CD8-positive, alpha-beta memory T cell (primary cell): ENCODE results near the gene LXN. TPM values are rescaled to one million over a fixed set of nuclear protein-coding genes. Genes with fewer than 3 reads are reported as not detected.

ENCODE experiments used
- CTCF ChIA-PET: fragments of 350-600 bp; sonication (Branson Sonifier 250); formaldehyde crosslinking; loops from one replicate; lab custom pipeline; 2021; ENCODE audit warnings: antibody characterized with exemption; lab: Charles Lee
- POLR2A ChIA-PET: fragments of 350-600 bp; sonication (Branson Sonifier 250); formaldehyde crosslinking; loops from one replicate; lab custom pipeline; 2021; ENCODE audit warnings: antibody characterized with exemption; lab: Charles Lee
- DNase-seq, 5 donors: peaks; one replicate each; pipeline versions ENCODE4 v3.0.0 to v3.0.0-alpha.2; 2020 to 2022; ENCODE audit warnings: mixed read lengths in 1 of 5
- H3K27ac ChIP-seq: one replicate; pipeline ENCODE4 v1.7.0; 2013; ENCODE audit warnings: low read depth, mild to moderate bottlenecking, low read length, moderate library complexity
- H3K27me3 ChIP-seq: 2 replicates; pipeline ENCODE4 v1.7.0; 2013; ENCODE audit warnings: low read length, mild to moderate bottlenecking; ENCODE audit not compliant: insufficient read depth, poor library complexity, severe bottlenecking
- H3K36me3 ChIP-seq: 2 replicates; pipeline ENCODE4 v1.7.0; 2013; ENCODE audit warnings: mild to moderate bottlenecking, low read length, moderate library complexity; ENCODE audit not compliant: insufficient read depth
- H3K4me1 ChIP-seq: 2 replicates; pipeline ENCODE4 v1.7.0; 2013; ENCODE audit warnings: mild to moderate bottlenecking, low read length, moderate library complexity; ENCODE audit not compliant: insufficient read depth
- H3K4me3 ChIP-seq: 2 replicates; pipeline ENCODE4 v1.7.0; 2013; ENCODE audit warnings: mild to moderate bottlenecking, low read length
- H3K9me3 ChIP-seq: 2 replicates; pipeline ENCODE4 v1.7.0; 2013; ENCODE audit warnings: mild to moderate bottlenecking, low read length
- H3K27ac Mint-ChIP-seq, 8 donors: one replicate each; pipeline ENCODE4 v1.8.0; 2020 to 2021; ENCODE audit warnings: mixed read lengths in 8 of 8, mild to moderate bottlenecking in 6 of 8, inconsistent platforms in 3 of 8, moderate library complexity in 3 of 8
- H3K27me3 Mint-ChIP-seq, 2 donors: one replicate each; pipeline ENCODE4 v1.8.0; 2020 to 2021; ENCODE audit warnings: mixed read lengths in 2 of 2, mild to moderate bottlenecking in 1 of 2, moderate library complexity in 1 of 2
- H3K36me3 Mint-ChIP-seq, 3 donors: one replicate each; pipeline ENCODE4 v1.8.0; 2020 to 2021; ENCODE audit warnings: mixed read lengths in 3 of 3, inconsistent platforms in 1 of 3, mild to moderate bottlenecking in 1 of 3
- H3K4me1 Mint-ChIP-seq, 3 donors: one replicate each; pipeline ENCODE4 v1.8.0; 2020 to 2021; ENCODE audit warnings: mixed read lengths in 3 of 3, inconsistent platforms in 1 of 3, mild to moderate bottlenecking in 1 of 3
- H3K4me3 Mint-ChIP-seq, 7 donors: one replicate each; pipeline ENCODE4 v1.8.0; 2020 to 2021; ENCODE audit warnings: mixed read lengths in 7 of 7, mild to moderate bottlenecking in 6 of 7, moderate library complexity in 4 of 7, inconsistent platforms in 2 of 7
- H3K9me3 Mint-ChIP-seq, 5 donors: one replicate each; pipeline ENCODE4 v1.8.0; 2020 to 2022; ENCODE audit warnings: mixed read lengths in 5 of 5, mild to moderate bottlenecking in 3 of 5, moderate library complexity in 2 of 5, inconsistent platforms in 1 of 5
- polyA plus RNA-seq: library from polyadenylated mRNA; unstranded; fragments of 300-500 nt; fragmentation: Illumina TruSeq; gene quantifications from one replicate; pipeline ENCODE4 v1.2.3, GENCODE V29; 2021
- total RNA-seq, 2 experiments: library from RNA; stranded (reverse); gene quantifications; one replicate each; pipeline ENCODE4 v1.2.3, GENCODE V29; 2021

The LXN gene
- total and polyA plus RNA-seq, 3 experiments from 2014 or later: 4.7 to 10.7 (median 5.3) TPM

DNA sequence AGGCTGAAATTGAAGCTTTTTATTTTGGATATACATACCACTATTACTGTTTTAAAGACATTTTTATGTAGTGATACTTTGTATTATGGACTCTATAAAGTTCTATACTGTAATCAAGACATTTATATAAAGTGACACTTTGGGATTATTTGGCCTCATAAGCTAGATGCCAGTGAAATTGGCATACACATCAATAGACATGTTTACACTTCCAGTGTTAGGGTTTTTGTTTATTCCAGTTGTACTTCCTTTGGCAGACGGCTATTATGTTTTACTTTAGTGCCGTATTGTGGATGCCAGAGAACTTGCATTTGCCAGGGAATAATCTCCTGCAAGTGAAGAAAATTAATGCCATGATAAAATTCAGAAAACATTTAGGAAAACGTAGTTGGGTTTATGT is 6.0 kb downstream of the LXN start:
- CTCF ChIA-PET: no interaction called here
- H3K4me1 ChIP-seq: peaks cover 7% of the 10 kb centered on the region
- no peak for DNase-seq
- H3K9me3 ChIP-seq: no peaks in the 10 kb centered on the region
- no peak overlapping the region for H3K4me3 ChIP-seq
- H3K27me3 ChIP-seq: no peaks in the 10 kb centered on the region
- no peaks in the 10 kb centered on the region for H3K27me3 Mint-ChIP-seq
- no peak overlapping the region for H3K4me3 Mint-ChIP-seq
- H3K36me3 ChIP-seq: peaks cover 42% of the 10 kb centered on the region
- no peak overlapping the region for H3K27ac Mint-ChIP-seq
- H3K27ac ChIP-seq: no peak overlapping the region
- H3K36me3 Mint-ChIP-seq: peaks cover 0 to 85% (median 14%) of the 10 kb centered on the region in 3 donors
- H3K4me1 Mint-ChIP-seq: peaks cover 10 to 21% (median 18%) of the 10 kb centered on the region in 3 donors
- no peaks in the 10 kb centered on the region for H3K9me3 Mint-ChIP-seq
- POLR2A ChIA-PET: no interaction called here

DNA sequence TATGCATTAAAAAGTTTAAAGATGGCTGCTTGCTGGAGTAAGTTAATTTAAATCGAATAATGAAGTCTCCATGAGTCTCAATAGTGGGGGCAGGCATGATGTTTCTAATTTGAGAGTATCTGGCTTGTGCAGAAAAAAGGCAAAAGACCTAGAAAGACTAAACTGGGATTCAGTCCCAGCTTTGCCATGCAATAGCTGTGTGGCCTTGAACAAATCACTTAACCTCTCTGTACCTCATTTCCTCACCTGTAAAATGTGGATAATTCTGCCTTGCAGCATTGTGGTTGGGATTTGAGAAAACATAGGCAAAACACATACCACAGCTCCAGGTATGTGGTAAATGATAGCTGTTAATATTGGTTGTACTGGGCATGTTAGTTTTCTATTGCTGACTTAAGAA is 8.6 kb downstream of the LXN start:
- DNase-seq: no peak
- H3K36me3 Mint-ChIP-seq: peaks cover 0 to 87% (median 19%) of the 10 kb centered on the region in 3 donors
- no peak overlapping the region for H3K27ac ChIP-seq
- H3K36me3 ChIP-seq: peaks cover 39% of the 10 kb centered on the region
- no peaks in the 10 kb centered on the region for H3K9me3 ChIP-seq
- H3K4me1 Mint-ChIP-seq: peaks cover 2 to 16% (median 16%) of the 10 kb centered on the region in 3 donors
- ChIA-PET CTCF (interaction anchor here (1.1 to 2.0 kb wide), 3 partner anchors 19 to 128 kb away, joined by 3 to 7 read pairs (median 3); partner anchors contain the start of gene GFM1), POLR2A (no interaction called here)
- no peak overlapping the region for H3K4me3 ChIP-seq
- no peaks in the 10 kb centered on the region for H3K27me3 ChIP-seq
- H3K9me3 Mint-ChIP-seq: no peaks in the 10 kb centered on the region
- H3K4me3 Mint-ChIP-seq: no peak overlapping the region
- H3K27me3 Mint-ChIP-seq: no peaks in the 10 kb centered on the region
- H3K27ac Mint-ChIP-seq: peak overlapping the region in 1 of 8 donors; percentile 58
- no peaks in the 10 kb centered on the region for H3K4me1 ChIP-seq

DNA sequence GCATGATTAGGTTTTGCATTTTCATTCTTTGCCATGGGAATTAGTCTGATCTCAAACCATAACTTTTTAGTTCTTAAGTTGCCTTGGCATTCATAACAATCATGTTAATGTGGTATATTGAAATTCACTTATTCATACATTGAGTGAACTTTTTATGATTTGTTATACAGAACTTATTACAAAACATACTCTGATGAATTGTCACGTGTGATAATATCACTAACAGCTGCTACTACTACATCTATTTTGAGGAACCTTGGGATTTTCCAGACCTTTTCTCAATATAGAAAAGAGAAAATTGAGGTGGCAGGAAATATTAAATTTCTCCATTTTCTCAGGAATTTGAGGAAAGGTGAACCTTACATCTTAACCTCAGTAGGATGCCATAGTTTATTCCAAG is 9.2 kb downstream of the LXN start:
- CTCF ChIA-PET: no interaction called here
- Mint-ChIP-seq H3K36me3 (peaks cover 0 to 85% (median 19%) of the 10 kb centered on the region in 3 donors), H3K27ac (no peak overlapping the region)

DNA sequence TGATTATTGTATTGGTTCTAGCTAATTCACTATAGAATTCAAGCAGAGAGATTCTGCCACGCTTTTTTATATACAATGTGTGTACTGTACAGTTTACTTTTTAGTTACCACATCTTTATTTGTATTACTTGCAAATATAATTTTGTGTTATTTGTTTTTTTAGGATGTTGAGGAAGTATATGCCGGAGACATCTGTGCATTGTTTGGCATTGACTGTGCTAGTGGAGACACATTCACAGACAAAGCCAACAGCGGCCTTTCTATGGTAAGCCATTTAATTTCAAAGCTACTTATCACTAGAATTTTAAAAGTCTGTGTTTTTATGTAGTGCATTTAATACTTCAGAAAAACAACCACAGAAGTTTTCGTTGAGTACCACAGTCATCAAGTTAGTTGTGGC is 11.7 kb downstream of the LXN start:
- no peak for DNase-seq
- H3K27ac ChIP-seq: no peak overlapping the region
- peaks cover 2 to 23% (median 21%) of the 10 kb centered on the region in 3 donors for H3K4me1 Mint-ChIP-seq
- H3K9me3 ChIP-seq: no peaks in the 10 kb centered on the region
- peaks cover 41% of the 10 kb centered on the region for H3K36me3 ChIP-seq
- ChIA-PET POLR2A (interaction anchor here (0.6 kb wide), 1 partner anchor 117 kb away, joined by 4 read pairs; no protein-coding TSS in a partner anchor), CTCF (interaction anchor here (0.8 to 3.5 kb wide), 5 partner anchors 12 to 149 kb away, joined by 3 to 28 read pairs (median 7); partner anchors contain the start of genes GFM1, LXN and MFSD1)
- no peaks in the 10 kb centered on the region for H3K27me3 ChIP-seq
- H3K27ac Mint-ChIP-seq: no peak overlapping the region
- no peak overlapping the region for H3K4me3 ChIP-seq
- peaks cover 2 to 83% (median 24%) of the 10 kb centered on the region in 3 donors for H3K36me3 Mint-ChIP-seq
- no peaks in the 10 kb centered on the region for H3K9me3 Mint-ChIP-seq
- no peaks in the 10 kb centered on the region for H3K27me3 Mint-ChIP-seq
- no peak overlapping the region for H3K4me3 Mint-ChIP-seq
- no peaks in the 10 kb centered on the region for H3K4me1 ChIP-seq

More for the DNA sequence above, 9.2 kb downstream of the LXN start:
- H3K4me3 ChIP-seq: no peak overlapping the region
- H3K4me1 Mint-ChIP-seq: peaks cover 2 to 19% (median 16%) of the 10 kb centered on the region in 3 donors
- no peak overlapping the region for H3K4me3 Mint-ChIP-seq
- no peaks in the 10 kb centered on the region for H3K27me3 Mint-ChIP-seq
- POLR2A ChIA-PET: no interaction called here
- no peaks in the 10 kb centered on the region for H3K27me3 ChIP-seq
- no peaks in the 10 kb centered on the region for H3K9me3 ChIP-seq
- no peaks in the 10 kb centered on the region for H3K9me3 Mint-ChIP-seq
- H3K36me3 ChIP-seq: peaks cover 39% of the 10 kb centered on the region
- no peak overlapping the region for H3K27ac ChIP-seq
- H3K4me1 ChIP-seq: no peaks in the 10 kb centered on the region
- DNase-seq: no peak

DNA sequence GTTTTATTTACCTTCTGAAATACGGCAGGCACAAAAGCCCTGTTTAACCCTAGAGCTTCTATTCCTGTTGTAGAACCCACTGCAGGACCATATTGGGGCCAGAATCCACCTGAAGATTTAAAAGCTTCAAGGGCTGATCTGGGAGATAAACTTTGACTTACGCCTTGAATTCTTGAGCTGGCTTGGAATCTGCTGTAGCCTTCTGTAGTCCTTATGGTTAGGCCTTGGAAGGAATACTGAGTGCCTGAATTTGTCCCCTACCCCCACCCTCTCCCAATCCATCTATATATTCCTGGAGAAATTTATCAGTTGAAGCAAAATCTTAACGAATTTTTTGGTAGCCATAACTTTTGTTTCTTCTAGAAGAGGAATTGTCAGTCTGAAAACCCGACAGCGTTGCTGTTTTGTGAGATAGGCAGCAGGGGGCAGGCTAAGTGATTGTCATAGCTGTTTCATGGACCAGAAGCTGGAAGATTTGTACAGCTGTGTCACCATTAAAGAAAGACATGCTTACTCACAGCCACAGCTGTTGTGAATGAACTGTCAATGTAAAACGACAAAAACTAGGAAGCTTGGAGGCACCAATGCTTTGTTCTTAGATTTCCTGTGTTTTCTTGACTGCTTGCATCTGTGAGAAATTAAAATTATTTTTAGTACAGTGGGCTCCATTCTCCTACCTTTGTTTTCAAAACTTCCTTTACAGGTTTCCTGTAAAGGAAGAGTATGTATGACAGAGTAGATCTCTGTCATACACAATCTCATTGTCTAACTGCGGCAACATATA is 12.8 kb downstream of the LXN start:
- H3K27me3 ChIP-seq: no peaks in the 10 kb centered on the region
- Mint-ChIP-seq H3K27me3 (no peaks in the 10 kb centered on the region), H3K36me3 (peaks cover 3 to 82% (median 23%) of the 10 kb centered on the region in 3 donors), H3K4me1 (peaks cover 2 to 23% (median 21%) of the 10 kb centered on the region in 3 donors), H3K9me3 (no peaks in the 10 kb centered on the region), H3K4me3 (no peak overlapping the region), H3K27ac (peak overlapping the region in 5 of 8 donors; percentile 10 to 50 (median 42))
- POLR2A ChIA-PET: interaction anchor here (0.6 to 1.0 kb wide), 2 partner anchors 16 to 118 kb away, joined by 3 to 4 read pairs; partner anchors contain the start of gene GFM1
- H3K27ac ChIP-seq: no peak overlapping the region
- no peak overlapping the region for H3K4me3 ChIP-seq
- no peaks in the 10 kb centered on the region for H3K4me1 ChIP-seq
- peaks cover 43% of the 10 kb centered on the region for H3K36me3 ChIP-seq
- peak in 4 of 5 donors; percentile 15 to 54 (median 24) for DNase-seq
- CTCF ChIA-PET: interaction anchor here (1.0 to 3.5 kb wide), 10 partner anchors 11 to 150 kb away, joined by 3 to 28 read pairs (median 6); partner anchors contain the start of genes GFM1, LXN and MFSD1
- no peaks in the 10 kb centered on the region for H3K9me3 ChIP-seq

DNA sequence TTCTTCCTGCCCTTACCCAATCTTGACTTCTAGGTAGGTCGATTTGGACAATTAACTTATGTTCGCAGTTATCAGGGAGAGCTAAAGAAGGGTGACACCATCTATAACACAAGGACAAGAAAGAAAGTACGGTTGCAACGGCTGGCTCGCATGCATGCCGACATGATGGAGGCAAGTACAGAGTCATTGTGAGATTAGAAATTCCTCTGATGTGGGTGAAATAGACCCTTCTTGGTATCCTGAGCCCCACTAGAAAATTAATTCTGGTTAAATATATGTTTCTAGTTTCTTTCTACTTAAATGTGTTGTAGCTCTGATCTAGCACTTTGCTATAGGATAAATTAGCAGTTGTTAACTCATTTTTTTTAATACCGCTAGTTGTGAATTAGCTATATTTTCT is 13.6 kb downstream of the LXN start:
- Histone ChIP-seq H3K27ac (no peak overlapping the region), H3K9me3 (no peaks in the 10 kb centered on the region), H3K36me3 (peaks cover 38% of the 10 kb centered on the region), H3K4me3 (no peak overlapping the region), H3K4me1 (no peaks in the 10 kb centered on the region), H3K27me3 (no peaks in the 10 kb centered on the region)
- peaks cover 2 to 22% (median 20%) of the 10 kb centered on the region in 3 donors for H3K4me1 Mint-ChIP-seq
- H3K27me3 Mint-ChIP-seq: no peaks in the 10 kb centered on the region
- CTCF ChIA-PET: interaction anchor here (1.0 to 3.5 kb wide), 7 partner anchors 12 to 143 kb away, joined by 3 to 28 read pairs (median 9); partner anchors contain the start of genes GFM1, LXN and MFSD1
- peak overlapping the region in 1 of 8 donors; percentile 68 for H3K27ac Mint-ChIP-seq
- no peak for DNase-seq
- H3K36me3 Mint-ChIP-seq: peaks cover 3 to 82% (median 21%) of the 10 kb centered on the region in 3 donors
- no peaks in the 10 kb centered on the region for H3K9me3 Mint-ChIP-seq
- POLR2A ChIA-PET: interaction anchor here (1.0 kb wide), 1 partner anchor 15 kb away, joined by 3 read pairs; the partner anchor contains the start of gene GFM1
- H3K4me3 Mint-ChIP-seq: peak overlapping the region in 1 of 7 donors; percentile 66

DNA sequence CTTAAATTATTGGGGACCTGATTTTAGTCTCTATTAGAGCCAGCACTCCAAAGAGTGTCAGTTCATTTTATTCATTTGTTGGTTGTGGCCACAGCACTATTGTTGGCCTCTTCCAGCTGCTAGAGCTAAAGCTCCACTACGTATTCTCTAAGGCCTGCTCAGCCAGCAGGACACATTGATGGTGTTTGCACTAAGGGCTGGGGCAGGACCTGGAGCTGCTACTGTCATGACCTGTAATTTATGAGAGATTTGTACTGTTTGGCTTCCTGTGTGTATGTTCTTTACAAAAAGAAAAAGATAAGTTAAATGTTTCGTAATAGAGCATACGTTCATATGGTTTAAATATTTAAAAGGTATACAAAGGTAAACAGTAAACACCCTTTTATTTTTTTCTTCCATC is 20.0 kb downstream of the LXN start:
- Histone ChIP-seq H3K4me3 (no peak overlapping the region), H3K27me3 (no peaks in the 10 kb centered on the region), H3K36me3 (peaks cover 31% of the 10 kb centered on the region), H3K4me1 (no peaks in the 10 kb centered on the region), H3K27ac (no peak overlapping the region), H3K9me3 (no peaks in the 10 kb centered on the region)
- Mint-ChIP-seq H3K4me1 (peaks cover 15 to 33% (median 22%) of the 10 kb centered on the region in 3 donors), H3K27me3 (no peaks in the 10 kb centered on the region), H3K4me3 (no peak overlapping the region), H3K27ac (no peak overlapping the region), H3K36me3 (peaks cover 8 to 82% (median 29%) of the 10 kb centered on the region in 3 donors), H3K9me3 (no peaks in the 10 kb centered on the region)
- CTCF ChIA-PET: interaction anchor here (3.0 kb wide), 1 partner anchor 8 kb away, joined by 12 read pairs; the partner anchor contains the start of gene GFM1
- POLR2A ChIA-PET: no interaction called here
- DNase-seq: no peak

DNA sequence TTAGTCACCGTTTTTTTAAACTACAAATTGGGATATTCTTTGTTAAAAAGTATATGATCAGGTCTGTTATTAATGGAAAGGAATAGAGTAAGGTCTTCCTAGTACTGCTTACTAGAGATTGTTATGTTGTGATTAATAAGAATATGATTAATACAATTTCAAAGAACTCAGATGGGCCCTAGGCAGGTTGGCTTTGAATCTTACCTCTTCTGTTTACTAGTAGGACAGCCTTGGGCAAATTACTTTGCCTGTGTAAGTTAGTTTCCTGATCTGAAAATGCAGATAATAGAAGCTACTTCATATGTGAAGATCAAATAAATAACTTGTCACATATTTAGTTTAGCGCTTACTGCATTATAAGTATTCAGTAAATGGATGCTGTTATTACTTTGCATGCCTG is 21.3 kb downstream of the LXN start:
- peaks cover 23 to 42% (median 33%) of the 10 kb centered on the region in 3 donors for H3K4me1 Mint-ChIP-seq
- H3K36me3 ChIP-seq: peaks cover 31% of the 10 kb centered on the region
- CTCF ChIA-PET: no interaction called here
- H3K36me3 Mint-ChIP-seq: peaks cover 8 to 86% (median 25%) of the 10 kb centered on the region in 3 donors
- H3K27me3 ChIP-seq: no peaks in the 10 kb centered on the region
- no peaks in the 10 kb centered on the region for H3K9me3 ChIP-seq
- POLR2A ChIA-PET: no interaction called here
- no peaks in the 10 kb centered on the region for H3K9me3 Mint-ChIP-seq
- no peak overlapping the region for H3K4me3 ChIP-seq
- no peaks in the 10 kb centered on the region for H3K27me3 Mint-ChIP-seq
- no peak overlapping the region for H3K27ac Mint-ChIP-seq
- H3K27ac ChIP-seq: no peak overlapping the region
- no peak for DNase-seq
- H3K4me1 ChIP-seq: peaks cover 5% of the 10 kb centered on the region
- H3K4me3 Mint-ChIP-seq: no peak overlapping the region
